Stimulated activated CD8-positive, alpha-beta memory T cell treated with anti-CD3 and anti-CD28 coated beads, Interleukin-7, amount 100 ng/mL, for 48 hours (primary cell): Measurements from ENCODE around the gene PFKM.

Source experiments
- DNase-seq, 2 donors: peaks; one replicate each; pipeline ENCODE4 v3.0.0-alpha.2; 2020; ENCODE audit warnings: low read depth in 1 of 2; ENCODE audit errors: extremely low read depth in 1 of 2

Gene PFKM

DNA sequence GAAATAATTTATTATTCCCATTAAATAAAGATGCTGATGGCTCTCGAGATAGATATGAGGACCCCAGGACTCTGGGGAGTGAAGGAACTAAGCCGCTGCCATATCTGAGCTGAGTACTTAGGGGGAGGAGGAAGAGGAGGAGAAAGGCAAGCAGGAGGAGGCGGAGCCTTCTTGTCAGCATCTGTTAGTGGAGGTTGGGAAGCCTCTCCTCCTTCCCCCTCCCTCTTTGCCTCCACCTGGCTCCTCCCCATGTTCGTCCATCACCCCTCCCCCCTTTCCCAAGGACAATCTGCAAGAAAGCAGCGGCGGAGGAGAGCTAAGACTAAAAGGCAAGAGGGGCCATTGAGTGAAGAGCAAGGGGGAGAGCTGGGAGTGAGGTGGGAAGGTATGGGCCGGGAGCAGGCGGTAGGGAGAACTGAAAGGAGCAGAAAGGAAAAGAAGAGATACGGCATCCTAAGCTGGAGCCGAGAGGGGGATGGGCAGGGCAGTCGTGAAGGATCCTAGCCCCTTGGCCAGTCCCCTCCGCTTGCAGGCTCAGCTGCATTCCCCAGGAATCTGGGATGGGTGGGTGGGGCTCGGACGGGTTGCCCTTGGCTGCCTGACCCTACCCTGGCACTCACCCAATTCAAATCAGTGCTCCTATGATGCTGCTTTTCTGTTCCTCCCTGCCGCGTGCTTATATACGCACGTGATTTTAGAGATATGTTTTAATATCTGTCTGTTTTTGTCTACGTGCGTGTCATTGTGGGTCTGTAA, at the start of gene PFKM:
Gene PFKM (plus strand): TSS at position 287 of the 756 bp plus-strand sequence. CDS start 3,411 bp downstream, outside the sequence.
- peak; percentile 30 to 77 for DNase-seq

DNA sequence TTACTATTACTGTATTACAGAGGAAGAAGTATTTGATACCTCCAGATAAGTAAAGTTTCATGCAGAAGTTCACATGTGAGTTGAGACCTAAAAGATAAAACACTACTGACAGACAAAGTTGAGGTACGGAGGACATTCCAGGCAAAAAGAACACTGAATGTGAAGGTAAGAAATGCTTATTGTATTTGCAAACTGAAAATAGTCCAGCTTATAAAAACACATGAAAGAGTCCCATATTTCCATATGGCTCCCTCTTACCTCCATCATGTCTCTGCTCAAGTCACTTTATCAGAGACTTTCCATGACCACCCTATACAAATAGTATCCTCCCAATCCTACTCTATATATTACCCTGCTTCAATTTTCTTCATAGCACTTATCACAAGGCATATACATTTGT, 49.1 kb upstream of the PFKM start:
- DNase-seq, result no peak

DNA sequence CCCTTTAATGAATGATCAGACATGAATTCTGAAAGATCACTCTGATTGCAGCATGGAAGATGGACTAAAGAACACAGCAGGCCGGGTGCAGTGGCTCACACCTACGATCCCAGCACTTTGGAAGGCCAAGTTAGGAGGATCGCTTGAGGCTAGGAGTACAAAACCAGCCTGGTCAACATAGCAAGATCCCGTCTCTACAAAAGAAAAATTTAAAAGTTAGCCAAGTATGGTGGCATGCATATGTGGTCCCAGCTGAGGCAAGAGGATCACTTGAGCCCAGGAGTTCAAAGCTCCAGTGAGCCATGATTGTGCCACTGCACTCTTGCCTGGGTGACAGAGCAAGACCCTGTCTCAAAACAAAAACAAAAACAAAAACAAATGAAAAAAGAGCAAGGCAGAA, 48.4 kb upstream of the PFKM start:
- no peak for DNase-seq

DNA sequence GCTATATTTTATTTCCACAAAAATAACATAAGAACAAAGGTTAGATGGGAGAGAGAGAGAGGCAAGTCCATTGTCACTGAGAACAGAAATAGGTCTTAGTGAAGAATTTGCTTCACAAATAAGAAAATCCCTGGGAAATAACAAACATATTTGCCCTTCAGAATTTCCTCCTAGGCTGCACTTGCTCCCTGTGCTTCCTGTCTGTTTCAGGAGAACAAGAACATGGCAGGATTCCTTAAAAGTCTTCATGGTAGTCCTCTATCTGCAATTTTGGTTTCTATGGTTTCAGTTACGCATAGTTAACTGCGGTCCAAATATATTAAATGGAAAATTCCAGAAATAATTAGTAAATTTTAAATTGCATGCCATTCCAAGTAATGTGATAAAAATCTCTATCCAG, 47.4 kb upstream of the PFKM start:
- DNase-seq, result no peak

DNA sequence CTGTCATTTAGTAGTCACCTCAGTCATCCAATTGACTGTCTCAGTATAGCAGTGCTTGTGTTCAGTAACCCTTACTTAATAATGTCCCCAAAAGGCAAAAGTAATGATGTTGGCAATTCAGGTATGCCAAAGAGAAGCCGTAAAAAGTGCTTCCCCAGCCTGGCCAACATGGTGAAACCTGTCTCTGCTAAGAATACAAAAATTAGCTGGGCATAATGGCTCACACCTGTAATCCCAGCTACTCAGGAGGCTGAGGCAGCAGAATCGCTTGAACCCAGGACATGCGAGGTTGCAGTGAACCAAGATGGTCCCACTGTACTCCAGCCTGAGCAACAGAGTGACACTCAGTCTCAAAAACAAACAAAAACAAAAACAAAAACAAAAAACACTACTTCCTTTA, 46.9 kb upstream of the PFKM start:
- no peak for DNase-seq

DNA sequence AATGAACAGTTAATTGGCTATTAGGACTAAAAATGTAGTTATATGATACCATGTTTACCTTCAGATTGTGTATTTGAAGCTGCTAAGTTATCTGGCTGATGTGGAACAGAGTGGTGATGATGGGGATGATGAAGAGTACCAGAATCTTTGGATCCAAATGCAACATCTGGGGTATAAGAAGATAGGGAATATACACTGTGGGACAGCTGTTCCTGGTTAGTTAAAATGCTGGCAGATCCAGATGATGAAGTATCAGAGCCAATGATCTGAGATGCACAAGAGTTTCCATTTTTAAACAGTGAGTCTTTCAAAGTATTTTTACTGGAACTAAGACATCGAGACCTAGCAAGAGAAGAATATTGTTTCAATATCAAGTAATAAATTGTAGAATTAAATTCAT, 44.9 kb upstream of the PFKM start:
- no peak for DNase-seq

DNA sequence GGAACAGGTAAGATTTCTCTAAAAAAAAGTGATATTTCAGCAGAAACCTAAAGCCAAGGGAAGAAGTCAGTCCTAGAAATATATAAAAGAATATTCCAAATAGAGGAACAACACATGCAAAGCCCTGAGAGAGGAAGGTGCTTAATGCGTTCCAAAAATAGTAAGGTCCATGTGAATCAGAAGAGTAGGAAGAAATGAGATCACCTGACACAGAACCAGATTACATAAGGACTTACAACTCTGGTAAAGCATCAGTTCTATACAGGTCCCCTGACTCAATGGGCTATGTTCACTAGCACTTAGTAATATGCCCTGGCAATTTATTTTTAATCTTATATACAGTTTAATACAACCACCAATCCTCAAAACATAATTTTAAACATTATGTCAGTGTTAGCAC, 43.3 kb upstream of the PFKM start:
- no peak for DNase-seq

DNA sequence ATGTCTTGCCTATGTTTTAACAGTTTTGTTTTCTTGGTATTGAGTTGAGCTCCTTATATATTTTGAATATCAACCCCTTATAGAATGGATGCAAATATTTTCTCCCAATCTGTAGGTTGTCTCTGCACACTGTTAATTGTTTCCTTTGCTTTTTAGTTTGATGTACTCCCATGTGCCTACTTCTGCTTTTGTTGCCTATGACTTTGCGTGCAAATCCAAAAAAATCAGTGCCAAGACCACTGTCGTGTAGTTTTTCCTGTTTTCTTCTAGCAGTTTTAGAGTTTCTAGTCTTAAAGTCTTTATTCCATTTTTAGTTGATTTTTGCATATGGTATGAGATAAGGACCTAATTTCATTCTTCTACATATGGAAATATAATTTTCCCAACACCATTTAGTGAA, 42.1 kb upstream of the PFKM start:
- no peak for DNase-seq

DNA sequence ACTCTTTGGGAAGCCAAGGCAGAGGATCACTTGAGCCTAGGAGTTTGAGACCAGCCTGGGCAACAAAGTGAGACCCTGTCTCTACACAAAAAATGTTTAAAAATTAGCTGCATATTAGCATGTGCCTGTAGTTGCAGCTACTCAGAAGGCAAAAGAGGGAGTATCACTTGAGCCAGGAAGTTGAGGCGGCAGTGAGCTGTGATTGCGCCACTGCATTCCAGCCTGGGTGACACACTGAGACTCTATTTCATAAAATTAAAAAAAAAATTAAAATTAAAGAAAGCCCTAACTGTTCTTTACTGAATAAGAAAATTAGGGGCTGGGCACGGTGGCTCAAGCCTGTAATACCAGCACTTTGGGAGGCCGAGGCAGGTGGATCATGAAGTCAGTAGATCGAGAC, 40.3 kb upstream of the PFKM start:
- no peak for DNase-seq

DNA sequence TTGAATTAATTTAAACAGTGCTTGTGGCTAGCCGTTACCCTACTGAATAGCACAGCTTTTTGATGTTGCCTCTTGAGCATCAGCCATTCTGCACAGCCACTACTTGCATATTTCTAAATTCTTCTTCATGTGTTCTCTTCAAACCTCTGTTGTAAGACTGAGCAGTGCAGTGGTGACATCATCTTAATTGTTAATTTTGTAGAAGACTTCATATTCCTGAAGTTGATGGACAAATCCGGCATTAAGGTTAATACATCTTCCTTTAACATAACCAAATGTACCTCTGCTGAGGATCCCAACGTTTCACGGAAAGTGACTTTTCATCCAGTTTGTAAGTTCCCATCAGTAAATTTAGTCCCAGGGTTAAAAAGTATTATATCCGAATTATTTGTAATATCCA, 38.9 kb upstream of the PFKM start:
- no peak for DNase-seq

DNA sequence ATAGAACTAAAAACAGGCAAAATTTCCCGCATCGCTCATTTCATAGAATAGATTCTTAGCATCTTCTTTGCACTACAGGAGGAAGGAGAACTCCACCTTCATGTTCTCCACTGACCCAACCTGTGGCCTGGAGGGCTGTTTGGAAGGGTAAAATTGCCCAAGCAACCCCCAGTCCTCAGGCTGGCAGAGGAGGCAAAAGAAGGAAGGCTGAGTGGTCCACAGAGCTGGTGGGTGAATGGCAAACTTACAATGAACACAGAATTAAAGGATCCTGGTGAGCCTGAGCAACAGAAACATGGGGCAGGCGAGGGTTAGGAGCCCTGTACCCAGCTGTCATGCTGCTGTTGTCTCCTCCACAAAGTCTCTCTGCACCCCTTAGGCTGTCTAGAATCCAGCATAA, 38.3 kb upstream of the PFKM start:
- no peak for DNase-seq

DNA sequence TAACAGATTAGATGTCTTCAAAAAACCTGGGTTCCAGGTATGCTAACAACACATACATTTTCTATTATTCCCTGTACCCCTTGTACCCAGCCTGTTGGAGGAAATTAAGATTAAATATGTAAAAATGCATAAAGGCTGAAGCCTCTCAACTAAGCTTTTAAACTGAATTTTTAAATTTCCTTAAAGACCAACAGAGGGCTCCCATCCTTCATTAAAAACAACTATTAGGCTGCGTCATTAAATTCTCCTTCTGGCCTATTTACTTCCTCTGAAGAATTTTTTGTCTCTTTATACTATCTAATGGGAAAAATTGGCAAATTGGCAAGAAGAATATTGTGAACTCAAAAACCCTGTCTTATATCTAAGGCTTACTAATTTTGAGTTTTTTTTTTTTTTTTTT, 35.1 kb upstream of the PFKM start:
- no peak for DNase-seq

DNA sequence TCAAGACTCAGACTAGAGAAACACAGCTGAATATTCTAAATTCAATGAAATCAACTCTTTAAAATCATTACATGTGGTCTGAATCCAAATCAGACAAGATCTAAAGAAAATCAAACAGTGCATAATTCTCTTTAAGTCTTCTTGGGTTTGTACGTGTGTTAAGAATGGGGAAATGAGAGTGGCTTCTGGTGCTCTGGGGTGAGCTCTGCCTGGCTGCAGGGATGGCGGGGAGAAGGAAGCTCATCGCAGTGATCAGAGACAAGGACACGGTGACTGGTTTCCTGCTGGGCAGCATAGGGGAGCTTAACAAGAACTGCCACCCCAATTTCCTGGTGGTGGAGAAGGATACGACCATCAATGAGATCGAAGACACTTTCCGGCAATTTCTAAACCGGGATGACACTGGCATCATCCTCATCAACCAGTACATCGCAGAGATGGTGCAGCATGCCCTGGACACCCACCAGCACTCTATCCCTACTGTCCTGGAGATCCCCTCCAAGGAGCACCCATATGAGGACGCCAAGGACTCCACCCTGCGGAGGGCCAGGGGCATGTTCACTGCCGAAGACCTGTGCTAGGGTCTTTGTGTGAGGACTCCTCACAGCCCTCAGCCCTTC, 34.2 kb upstream of the PFKM start:
- no peak for DNase-seq

DNA sequence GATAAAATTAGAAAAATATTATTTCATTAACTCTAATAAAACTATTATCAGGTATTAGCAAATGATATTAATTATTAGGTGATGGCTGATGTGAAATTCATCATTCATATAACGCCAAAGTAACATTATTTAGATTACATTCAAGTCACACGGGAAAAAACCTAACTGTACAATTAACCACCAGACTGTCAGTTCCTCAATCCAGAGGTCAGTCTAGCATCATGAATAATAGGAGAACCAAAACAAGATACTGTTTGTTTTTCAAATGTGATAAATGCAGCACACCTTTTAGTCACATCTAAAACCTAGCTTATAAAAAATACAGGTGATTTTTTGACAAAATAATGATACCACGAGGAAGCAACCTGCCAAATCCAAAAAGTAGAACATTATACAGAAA, 32.8 kb upstream of the PFKM start:
- no peak for DNase-seq

DNA sequence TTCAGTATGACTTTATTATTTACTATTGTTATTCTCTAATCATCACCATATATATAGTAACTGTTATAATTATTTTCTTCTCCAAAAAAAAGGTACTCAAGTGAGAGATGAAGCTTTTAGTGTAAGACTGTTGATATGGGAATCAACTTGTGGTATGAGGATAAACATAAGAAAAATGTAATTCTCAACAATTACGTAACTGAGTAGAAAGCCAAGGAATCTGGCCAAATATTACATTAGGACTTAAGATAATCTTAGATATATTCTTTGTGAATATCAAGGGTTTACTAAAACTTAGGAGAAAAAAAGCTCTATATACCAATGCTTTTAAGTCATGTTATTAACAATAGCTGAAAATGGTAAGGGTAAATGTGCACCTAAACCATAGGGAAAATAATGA, 26.6 kb upstream of the PFKM start:
- no peak for DNase-seq

DNA sequence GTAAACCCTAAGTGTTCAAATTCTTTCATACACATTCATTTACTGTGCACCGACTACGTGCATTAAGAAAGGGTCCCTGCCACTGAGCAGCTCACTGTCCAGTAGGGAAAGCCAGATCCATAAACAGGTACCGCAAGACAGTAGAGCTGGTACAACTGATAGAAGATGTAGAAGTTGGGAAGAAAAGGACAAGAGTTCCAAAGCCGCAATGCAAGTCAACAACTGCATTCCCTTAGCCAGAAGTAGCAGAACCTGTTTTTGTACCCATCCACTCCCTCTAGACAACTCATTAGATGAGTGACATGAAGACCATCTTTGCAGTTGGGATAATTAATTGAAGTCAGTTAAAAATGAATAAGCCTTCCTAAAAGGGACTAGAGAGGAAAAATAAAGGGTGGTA, 14.6 kb upstream of the PFKM start:
- DNase-seq, result no peak

DNA sequence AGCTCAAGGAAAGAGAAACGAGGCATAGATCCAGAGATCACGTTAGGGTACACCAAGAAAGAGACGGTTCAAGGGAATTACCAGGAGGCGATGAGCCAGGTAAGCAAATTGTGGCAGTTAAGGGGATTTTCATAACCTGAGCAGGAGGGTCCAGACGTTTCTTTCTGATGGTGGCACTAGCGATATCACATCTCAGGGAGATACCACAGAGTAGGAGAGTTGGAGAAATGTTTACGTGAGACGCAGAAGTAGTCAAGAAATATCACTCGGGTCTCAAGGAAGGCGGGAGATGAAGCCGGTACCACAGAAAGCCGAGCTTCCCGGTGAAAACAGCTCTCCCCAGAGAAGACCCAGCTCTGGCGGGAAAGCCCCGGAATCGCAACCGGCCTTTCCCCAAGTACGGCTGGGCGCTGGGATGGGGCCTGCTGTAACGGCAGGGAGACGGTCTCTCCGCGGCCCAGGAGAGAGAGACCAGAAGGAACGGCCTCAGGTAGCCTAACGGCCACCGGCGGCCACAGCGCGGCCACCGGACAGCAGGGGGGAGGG, 13.8 kb upstream of the PFKM start:
- DNase-seq, result no peak

DNA sequence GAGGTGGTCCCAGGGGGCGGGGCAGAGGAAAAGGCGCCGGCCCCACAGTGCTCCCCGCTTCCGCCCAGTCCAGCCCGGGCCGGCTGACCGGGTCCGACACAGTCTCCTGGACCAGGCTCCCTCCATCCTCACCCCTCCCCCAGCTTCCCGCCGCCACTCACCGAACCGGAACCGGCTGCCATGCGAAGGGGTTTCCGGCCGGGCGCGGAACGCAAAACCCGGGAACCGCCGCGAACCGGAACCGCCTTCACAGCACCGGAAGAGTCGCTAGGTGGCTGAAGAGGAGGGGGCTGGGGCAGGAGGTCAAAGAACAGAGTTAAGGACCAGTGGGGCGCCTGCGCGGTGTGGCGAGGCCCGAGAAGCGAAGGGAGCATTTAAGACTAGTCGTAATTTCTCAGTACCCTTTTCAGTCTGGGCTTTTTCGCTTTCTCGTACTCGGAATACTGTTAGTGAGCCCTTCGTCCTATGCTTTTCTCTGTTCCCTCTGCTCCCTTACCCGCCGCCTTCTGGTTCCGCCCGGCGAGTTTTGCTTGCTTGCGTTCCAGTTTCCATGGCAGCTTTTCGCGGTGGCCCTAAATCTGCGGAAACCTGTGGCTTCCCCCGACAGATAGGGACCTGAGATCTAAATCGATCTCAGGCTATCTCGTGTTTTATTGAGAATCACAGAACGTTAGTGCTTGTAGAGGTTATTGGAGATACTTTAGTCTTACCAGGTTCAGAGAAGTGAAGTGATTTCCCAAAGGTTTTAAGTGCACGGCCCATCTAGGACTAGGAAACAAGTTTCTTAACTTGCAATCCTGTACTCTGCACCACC, 13.1 kb upstream of the PFKM start, which contains the start of gene SENP1:
Gene SENP1 (minus strand): TSS at position 213 of the 814 bp plus-strand sequence. CDS start 4,607 bp downstream, outside the sequence.
- DNase-seq, result peak; percentile 82 to 86

DNA sequence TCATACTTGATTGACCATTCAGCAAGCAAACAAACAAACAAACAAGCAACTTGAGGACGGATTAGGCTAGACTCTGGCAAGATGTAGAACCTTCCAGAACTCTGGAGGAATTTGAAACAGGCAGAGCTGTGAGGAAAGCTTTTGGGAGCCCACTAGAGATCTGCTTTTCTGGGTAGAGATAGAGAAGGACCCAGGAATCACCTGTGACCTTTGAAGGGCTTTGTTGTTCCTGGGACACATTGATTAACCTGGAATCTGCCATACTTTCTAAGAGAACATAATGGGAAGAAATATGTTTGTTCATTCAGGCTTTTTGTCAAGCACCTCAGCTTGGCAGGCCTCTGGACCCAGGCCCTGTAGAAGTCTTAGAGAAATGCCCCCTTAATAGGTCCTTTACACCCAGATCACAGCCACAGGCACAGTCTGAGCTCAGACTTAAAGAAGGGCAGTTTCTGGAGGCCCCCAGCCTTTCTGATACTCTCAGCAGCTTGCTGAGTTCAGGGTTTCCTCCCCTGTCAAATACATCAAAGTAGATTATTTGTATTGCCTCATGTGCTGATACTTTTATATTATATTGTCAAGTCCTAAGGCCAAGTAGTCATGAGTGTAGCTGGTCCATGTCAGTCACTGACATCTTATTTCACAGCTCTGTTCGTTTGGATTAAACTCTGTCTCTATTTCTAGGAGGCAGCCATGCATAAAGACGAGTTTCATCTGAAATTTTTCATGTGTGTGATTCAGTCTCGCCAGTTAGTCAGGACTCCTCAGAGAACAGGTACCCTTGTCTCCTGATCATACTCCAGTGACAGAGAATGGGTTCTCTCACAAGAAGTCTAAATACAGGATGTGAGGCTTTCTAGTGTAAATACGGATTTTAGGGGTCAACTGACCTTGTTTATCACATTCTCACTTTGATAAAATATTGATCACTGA, 12.2 kb upstream of the PFKM start:
- DNase-seq, result no peak

DNA sequence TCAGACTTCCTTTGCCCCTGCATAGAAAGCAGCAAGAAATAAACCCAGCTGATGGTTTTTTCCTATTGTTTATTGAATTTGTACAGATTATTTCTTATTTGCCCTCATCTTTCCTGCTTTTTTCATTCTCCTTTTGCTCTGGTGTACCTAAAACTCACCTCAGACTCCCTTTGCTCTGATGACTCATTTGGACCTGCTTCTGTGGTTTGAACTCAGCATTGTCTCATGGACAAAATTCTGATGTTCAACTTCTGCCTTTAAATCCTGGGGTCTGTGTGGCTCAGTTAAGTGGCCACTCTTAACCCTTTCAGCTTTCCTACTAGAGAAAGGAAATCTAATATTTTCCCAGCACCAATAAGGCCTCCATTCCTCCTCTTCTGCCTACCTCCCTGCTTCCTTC, 9.7 kb upstream of the PFKM start:
- DNase-seq, result no peak
